SU-DHL-6 (cell line): ENCODE results near the gene RSF1.

Source experiments
- CTCF ChIP-seq: fragments of 200-600 bp; sonication (generic); IDR thresholded peaks from one replicate; pipeline ENCODE4 v1.5.1; 2017; ENCODE audit warnings: antibody characterized with exemption, mild to moderate bottlenecking, low read length, moderate library complexity; ENCODE audit not compliant: insufficient read depth, poor library complexity, severe bottlenecking
- EZH2phosphoT487 ChIP-seq: fragments of 200-600 bp; sonication (generic), shearing (Covaris generic); conservative IDR thresholded peaks from 2 replicates; pipeline ENCODE4 v1.6.1; 2018; ENCODE audit warnings: mild to moderate bottlenecking, antibody characterized with exemption, low read length, moderate library complexity, mixed read lengths

- TF ChIP-seq CTCF (no peak), EZH2phosphoT487 (no peak)
Measured at GRCh38 chr11:77726524-77726923, 94.0 kb downstream of the RSF1 start.
